HepG2 (cell line): Measurements from ENCODE around the gene ALDOA. TPM values are rescaled to one million over a fixed set of nuclear protein-coding genes. Genes with fewer than 3 reads are reported as not detected.

ENCODE experiments used
- ASH2L ChIP-seq: fragments of 300-600, 200-600 bp; sonication (generic); IDR thresholded peaks from 2 replicates; pipeline ENCODE4 v1.7.0; 2017; ENCODE audit warnings: low read depth, mild to moderate bottlenecking, moderate library complexity, mixed read lengths, low read length; ENCODE audit not compliant: insufficient read length
- CENPT ChIP-seq: sonication (generic); formaldehyde crosslinking; IDR thresholded peaks from 2 replicates; pipeline ENCODE4 v1.8.0; 2022; ENCODE audit warnings: low read depth, mild to moderate bottlenecking, moderate library complexity, missing genetic modification reagents
- NAIF1 ChIP-seq: sonication (generic); formaldehyde crosslinking; IDR thresholded peaks from 2 replicates; pipeline ENCODE4 v1.5.0; 2020; ENCODE audit warnings: mild to moderate bottlenecking, missing genetic modification reagents, borderline replicate concordance
- NFE2L2 ChIP-seq: fragments of 150-350 bp; IDR thresholded peaks from 2 replicates; pipeline ENCODE4 v1.6.1; 2014; ENCODE audit warnings: low read length
- NR2C2 ChIP-seq: sonication (generic); formaldehyde crosslinking; IDR thresholded peaks from 2 replicates; pipeline ENCODE4 v1.4.0; 2020; ENCODE audit warnings: missing genetic modification reagents, mild to moderate bottlenecking, moderate library complexity, borderline replicate concordance
- RARA ChIP-seq: IDR thresholded peaks from 2 replicates; pipeline ENCODE4 v1.6.1; 2016; ENCODE audit warnings: missing genetic modification reagents, missing compliant biosample characterization
- REXO4 ChIP-seq: sonication (generic); formaldehyde crosslinking; IDR thresholded peaks from 2 replicates; pipeline ENCODE4 v1.8.0; 2022; ENCODE audit warnings: missing genetic modification reagents, mild to moderate bottlenecking, borderline replicate concordance
- SIX4 ChIP-seq: sonication (generic); formaldehyde crosslinking; IDR thresholded peaks from 2 replicates; pipeline ENCODE4 v1.4.0; 2020; ENCODE audit warnings: missing genetic modification reagents
- TFAP4 ChIP-seq: sonication (generic); IDR thresholded peaks from 2 replicates; pipeline ENCODE4 v1.6.1; 2016; ENCODE audit warnings: low read depth, borderline replicate concordance
- YEATS4 ChIP-seq: sonication (generic); formaldehyde crosslinking; IDR thresholded peaks from 2 replicates; pipeline ENCODE4 v1.4.0; 2020; ENCODE audit warnings: missing genetic modification reagents, borderline replicate concordance
- YY1 ChIP-seq: IDR thresholded peaks from 2 replicates; pipeline ENCODE4 v1.6.1; 2011; ENCODE audit warnings: low read length, low read depth, moderate library complexity, mild to moderate bottlenecking; ENCODE audit not compliant: insufficient read depth, insufficient replicate concordance
- ZC3H13 ChIP-seq: sonication (generic); formaldehyde crosslinking; IDR thresholded peaks from 2 replicates; pipeline ENCODE4 v1.8.1; 2023; ENCODE audit warnings: mild to moderate bottlenecking, missing genetic modification reagents, moderate library complexity
- ZFP37 ChIP-seq: sonication (generic); formaldehyde crosslinking; IDR thresholded peaks from 2 replicates; pipeline ENCODE4 v1.4.0; 2020; ENCODE audit warnings: missing genetic modification reagents, borderline replicate concordance
- ZMYM4 ChIP-seq: sonication (generic); formaldehyde crosslinking; IDR thresholded peaks from 2 replicates; pipeline ENCODE4 v1.8.1; 2023; ENCODE audit warnings: mild to moderate bottlenecking, missing genetic modification reagents
- ZNF263 ChIP-seq: sonication (generic); formaldehyde crosslinking; IDR thresholded peaks from 2 replicates; pipeline ENCODE4 v1.4.0; 2020; ENCODE audit warnings: missing genetic modification reagents
- ZNF354B ChIP-seq: sonication (generic); formaldehyde crosslinking; IDR thresholded peaks from 2 replicates; pipeline ENCODE4 v1.8.0; 2022; ENCODE audit warnings: mild to moderate bottlenecking, missing genetic modification reagents
- ZNF441 ChIP-seq: sonication (generic); formaldehyde crosslinking; IDR thresholded peaks from 2 replicates; pipeline ENCODE4 v1.7.0; 2021; ENCODE audit warnings: missing genetic modification reagents, borderline replicate concordance
- ZNF574 ChIP-seq: sonication (generic); formaldehyde crosslinking; IDR thresholded peaks from 2 replicates; pipeline ENCODE4 v1.4.0; 2020; ENCODE audit warnings: missing genetic modification reagents
- ZNF629 ChIP-seq: sonication (generic); formaldehyde crosslinking; conservative IDR thresholded peaks from 2 replicates; pipeline ENCODE4 v1.5.0; 2020; ENCODE audit warnings: missing genetic modification reagents
- ZNF746 ChIP-seq: sonication (generic); formaldehyde crosslinking; IDR thresholded peaks from 2 replicates; pipeline ENCODE4 v1.8.0; 2022; ENCODE audit warnings: mild to moderate bottlenecking, missing genetic modification reagents
- ZNF883 ChIP-seq: sonication (generic); formaldehyde crosslinking; IDR thresholded peaks from 2 replicates; pipeline ENCODE4 v1.5.1; 2020; ENCODE audit warnings: mild to moderate bottlenecking, missing genetic modification reagents; ENCODE audit errors: not compliant biosample characterization
- polyA plus RNA-seq, 8 experiments: library from polyadenylated mRNA; depleted of rRNA in 3 of 8; stranded (reverse) in 7 of 8; unstranded in 1 of 8; fragments of >200 nt; fragmentation: Illumina TruSeq in 4 of 8; extraction: Trizol in 4 of 8; gene quantifications; 2 replicates each; pipeline versions ENCODE4 v1.2.1 to v1.2.3, GENCODE V29; 2011 to 2016; ENCODE audit warnings: low read depth in 4 of 8, missing spikeins in 1 of 8, mixed read lengths in 1 of 8; ENCODE audit not compliant: insufficient read depth in 1 of 8
- total RNA-seq, 5 experiments: library from RNA; depleted of rRNA; stranded (reverse); fragments of >200 nt; fragmentation: Illumina TruSeq; extraction: Trizol; gene quantifications; 2 replicates each; pipeline ENCODE4 v1.2.3, GENCODE V29; 2016; ENCODE audit warnings: low read depth in 1 of 5
- TF ChIP-seq, protein P1 (sequence below): IDR thresholded peaks from 2 replicates; pipeline ENCODE4 v1.6.1; 2016; ENCODE audit warnings: mild to moderate bottlenecking, missing biosample characterization, missing genetic modification reagents
- TF ChIP-seq, protein P2 (sequence below): IDR thresholded peaks from 2 replicates; pipeline ENCODE4 v1.6.1; 2012; ENCODE audit warnings: low read depth, low read length, improper control_type of control experiment

ALDOA gene
- total and polyA plus RNA-seq, 2 of the 13 experiments (the other 11 are each of a cell fraction or from before 2014, with no cell fraction given), result 925 to 1,884 TPM

DNA sequence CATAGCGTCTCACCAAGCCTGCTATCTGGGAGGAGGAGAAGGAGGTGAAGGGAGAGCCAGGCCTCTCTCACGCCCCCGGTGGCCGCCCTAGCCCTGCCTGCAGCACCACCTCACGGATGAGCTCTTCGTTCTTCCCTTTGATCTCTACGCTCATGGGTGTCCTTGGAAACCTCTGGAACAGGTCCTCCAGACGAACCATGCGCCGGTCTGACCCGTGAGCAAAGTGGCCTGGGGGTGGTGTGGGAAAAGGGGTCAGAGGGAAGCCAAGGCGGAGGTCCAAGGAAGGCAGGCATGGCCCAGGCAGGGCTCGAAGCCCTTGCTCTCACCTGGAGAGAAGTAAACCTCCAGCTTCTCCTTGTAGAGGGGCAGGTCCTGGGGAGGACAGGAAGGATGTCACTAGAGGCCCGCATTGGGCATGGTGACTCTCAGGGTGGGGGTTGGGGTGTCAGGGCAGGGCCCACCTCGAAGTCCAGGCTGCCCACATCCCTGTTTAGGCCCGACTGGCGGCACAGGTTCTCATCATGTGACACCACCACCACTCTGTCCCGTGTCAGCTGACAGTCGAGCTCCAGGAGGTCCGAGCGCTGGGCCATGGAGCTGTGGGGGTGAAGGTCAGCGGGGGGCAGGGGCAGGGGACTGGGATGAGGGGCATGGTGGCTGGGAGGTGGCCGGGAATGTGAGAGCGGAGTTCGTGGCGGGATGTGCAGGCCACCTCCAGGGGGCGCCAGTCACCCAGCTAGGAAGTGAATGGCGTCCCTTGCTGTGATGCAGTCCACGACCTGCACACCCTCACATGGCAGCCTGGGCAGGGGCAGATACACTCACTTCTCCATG, 46.9 kb downstream of the ALDOA start (continued):
- TF ChIP-seq TFAP4 (0 out of 2 replicates have a peak, but pooled peaks have one; percentile 25), ZNF574 (CRISPR knock-in tag) (no peak; the same call in 1 of the 2 replicates), YY1 (peak; percentile 85), NAIF1 (CRISPR knock-in tag) (0 out of 2 replicates have a peak, but pooled peaks have one; percentile 0), ZMYM4 (CRISPR knock-in tag) (peak; percentile 62; the same call in 1 of the 2 replicates), NFE2L2 (0 out of 2 replicates have a peak, but pooled peaks have one; percentile 14), ZNF629 (CRISPR knock-in tag) (0 out of 2 replicates have a peak, but pooled peaks have one; percentile 22), SIX4 (CRISPR knock-in tag) (no peak; the same call in 1 of the 2 replicates), ZNF883 (no peak), ZC3H13 (peak; percentile 26; the same call in 1 of the 2 replicates), ASH2L (no peak), ZNF746 (CRISPR knock-in tag) (peak; percentile 92), ZFP37 (CRISPR knock-in tag) (no peak), ZNF263 (CRISPR knock-in tag) (peak; percentile 82), REXO4 (peak; percentile 43; the same call in 1 of the 2 replicates), CENPT (peak; percentile 93), NR2C2 (CRISPR knock-in tag) (peak; percentile 91), RARA (peak; percentile 43), YEATS4 (peak; percentile 47; the same call in 1 of the 2 replicates), ZNF441 (CRISPR knock-in tag) (0 out of 2 replicates have a peak, but pooled peaks have one; percentile 55), ZNF354B (CRISPR knock-in tag) (0 out of 2 replicates have a peak, but pooled peaks have one; percentile 63)
- TF ChIP-seq, protein P1, sequence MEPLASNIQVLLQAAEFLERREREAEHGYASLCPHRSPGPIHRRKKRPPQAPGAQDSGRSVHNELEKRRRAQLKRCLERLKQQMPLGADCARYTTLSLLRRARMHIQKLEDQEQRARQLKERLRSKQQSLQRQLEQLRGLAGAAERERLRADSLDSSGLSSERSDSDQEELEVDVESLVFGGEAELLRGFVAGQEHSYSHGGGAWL (CRISPR knock-in tag), result peak; percentile 54; the same call in 1 of the 2 replicates
- TF ChIP-seq, protein P2, sequence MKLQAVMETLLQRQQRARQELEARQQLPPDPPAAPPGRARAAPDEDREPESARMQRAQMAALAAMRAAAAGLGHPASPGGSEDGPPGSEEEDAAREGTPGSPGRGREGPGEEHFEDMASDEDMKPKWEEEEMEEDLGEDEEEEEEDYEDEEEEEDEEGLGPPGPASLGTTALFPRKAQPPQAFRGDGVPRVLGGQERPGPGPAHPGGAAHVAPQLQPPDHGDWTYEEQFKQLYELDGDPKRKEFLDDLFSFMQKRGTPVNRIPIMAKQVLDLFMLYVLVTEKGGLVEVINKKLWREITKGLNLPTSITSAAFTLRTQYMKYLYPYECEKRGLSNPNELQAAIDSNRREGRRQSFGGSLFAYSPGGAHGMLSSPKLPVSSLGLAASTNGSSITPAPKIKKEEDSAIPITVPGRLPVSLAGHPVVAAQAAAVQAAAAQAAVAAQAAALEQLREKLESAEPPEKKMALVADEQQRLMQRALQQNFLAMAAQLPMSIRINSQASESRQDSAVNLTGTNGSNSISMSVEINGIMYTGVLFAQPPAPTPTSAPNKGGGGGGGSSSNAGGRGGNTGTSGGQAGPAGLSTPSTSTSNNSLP, result 0 out of 2 replicates have a peak, but pooled peaks have one; percentile 13
